ENCODE results near the gene ITGB4. TPM values are rescaled to one million over a fixed set of nuclear protein-coding genes. Genes with fewer than 3 reads are reported as not detected.

Gene ITGB4
- total RNA-seq, 4 donors from 2014 or later, result 36.5 to 57.4 (median 46.6) TPM

- Histone ChIP-seq H3K27me3 (no peaks in the 10 kb centered on the region), H3K4me3 (no peak overlapping the region), H3K9me3 (no peaks in the 10 kb centered on the region), H3K36me3 (peaks cover 61 to 78% (median 76%) of the 10 kb centered on the region in 4 donors), H3K27ac (replicated peaks in 1 of 4) (peak overlapping the region in 2 of 4 donors; percentile 30 to 55), H3K4me1 (peaks cover 3 to 28% (median 17%) of the 10 kb centered on the region in 4 donors)
- 86% methylated on average over 11 of the region's 20 CpGs for WGBS
- no peak for TF ChIP-seq POLR2AphosphoS5 (IDR thresholded peaks at IDR 0.05)
- no peak for TF ChIP-seq EP300 (IDR thresholded peaks at IDR 0.05)
- no peak for TF ChIP-seq POLR2A (IDR thresholded peaks at IDR 0.05; ENCODE audit: low read depth)
- no peak for TF ChIP-seq CTCF (IDR thresholded peaks at IDR 0.05)
- intact Hi-C loops (cut with DNase I), result no loop called here
- DNase-seq (ENCODE audit: extremely low spot score), result no peak
Observed at GRCh38 chr17:75706042-75706728, 15.1 kb upstream of the ITGB4 start.

GRCh38 chr17:75707079-75707571, 14.1 kb upstream of the ITGB4 start:
- Histone ChIP-seq H3K27me3 (peaks cover 0 to 4% (median 0%) of the 10 kb centered on the region in 4 donors), H3K9me3 (no peaks in the 10 kb centered on the region), H3K36me3 (peaks cover 51 to 69% (median 67%) of the 10 kb centered on the region in 4 donors), H3K4me1 (peaks cover 0 to 18% (median 9%) of the 10 kb centered on the region in 4 donors), H3K4me3 (no peak overlapping the region), H3K27ac (replicated peaks in 1 of 4) (peak overlapping the region; percentile 23 to 55 (median 38))
- TF ChIP-seq EP300 (IDR thresholded peaks at IDR 0.05) (no peak), POLR2AphosphoS5 (IDR thresholded peaks at IDR 0.05) (peak; percentile 15 to 34), POLR2A (IDR thresholded peaks at IDR 0.05; ENCODE audit: low read depth) (no peak)
- intact Hi-C loops (cut with DNase I), result no loop called here
- WGBS, result 77% methylated on average over 5 of the region's 12 CpGs
- no peak for DNase-seq (ENCODE audit: extremely low spot score)

GRCh38 chr17:75712446-75712845, 8.8 kb upstream of the ITGB4 start:
- H3K4me3 ChIP-seq, result no peak overlapping the region
- no peak for DNase-seq (ENCODE audit: extremely low spot score)
- no peaks in the 10 kb centered on the region for H3K9me3 ChIP-seq
- intact Hi-C loops (cut with DNase I), result no loop called here
- no peak for TF ChIP-seq EP300 (IDR thresholded peaks at IDR 0.05)
- no peak for TF ChIP-seq CTCF (IDR thresholded peaks at IDR 0.05)
- no peak for TF ChIP-seq POLR2AphosphoS5 (IDR thresholded peaks at IDR 0.05)
- TF ChIP-seq POLR2A (IDR thresholded peaks at IDR 0.05; ENCODE audit: low read depth), result no peak
- 57% methylated on average over 2 of the region's 2 CpGs for WGBS
- no peak overlapping the region for H3K27ac ChIP-seq (replicated peaks in 1 of 4)
- peaks cover 2 to 16% (median 14%) of the 10 kb centered on the region in 4 donors for H3K36me3 ChIP-seq
- H3K27me3 ChIP-seq, result peaks cover 0 to 44% (median 0%) of the 10 kb centered on the region in 4 donors
- H3K4me1 ChIP-seq, result peaks cover 0 to 7% (median 3%) of the 10 kb centered on the region in 4 donors

- H3K4me1 ChIP-seq, result peaks cover 16 to 34% (median 26%) of the 10 kb centered on the region in 4 donors
- H3K4me3 ChIP-seq, result no peak overlapping the region
- H3K36me3 ChIP-seq, result peaks cover 0 to 4% (median 0%) of the 10 kb centered on the region in 4 donors
- DNase-seq (ENCODE audit: extremely low spot score), result no peak
- peak overlapping the region in 3 of 4 donors; percentile 61 to 84 (median 77) for H3K27ac ChIP-seq (replicated peaks in 1 of 4)
- WGBS, result 100% methylated on average over 1 of the region's 2 CpGs
- H3K27me3 ChIP-seq, result peaks cover 6 to 80% (median 20%) of the 10 kb centered on the region in 4 donors
- TF ChIP-seq EP300 (IDR thresholded peaks at IDR 0.05) (no peak), CTCF (IDR thresholded peaks at IDR 0.05) (no peak), POLR2AphosphoS5 (IDR thresholded peaks at IDR 0.05) (no peak), POLR2A (IDR thresholded peaks at IDR 0.05; ENCODE audit: low read depth) (no peak)
- no peaks in the 10 kb centered on the region for H3K9me3 ChIP-seq
- intact Hi-C loops (cut with DNase I), result no loop called here
Observed at GRCh38 chr17:75719732-75720131, 1.5 kb upstream of the ITGB4 start.

- no peak for DNase-seq (ENCODE audit: extremely low spot score)
- intact Hi-C loops (cut with DNase I), result no loop called here
- H3K9me3 ChIP-seq, result no peaks in the 10 kb centered on the region
- H3K4me3 ChIP-seq, result peak overlapping the region; percentile 50 to 66 (median 54)
- peaks cover 16 to 34% (median 26%) of the 10 kb centered on the region in 4 donors for H3K4me1 ChIP-seq
- H3K27ac ChIP-seq (replicated peaks in 1 of 4), result peak overlapping the region; percentile 61 to 84 (median 75)
- TF ChIP-seq CTCF (IDR thresholded peaks at IDR 0.05) (no peak), POLR2A (IDR thresholded peaks at IDR 0.05; ENCODE audit: low read depth) (no peak)
- peaks cover 6 to 66% (median 20%) of the 10 kb centered on the region in 4 donors for H3K27me3 ChIP-seq
- WGBS, result no CpG with 5 or more reads among the region's 33 CpGs
- H3K36me3 ChIP-seq, result peaks cover 0 to 22% (median 0%) of the 10 kb centered on the region in 4 donors
Observed at GRCh38 chr17:75721463-75722011, 278 bp downstream of the ITGB4 start.

All from esophagus muscularis mucosa (tissue), 4 donors.